NB4 (cell line): Measurements from ENCODE around the gene RPS29.

Experiments
- CTCF ChIP-seq: IDR thresholded peaks from one replicate; pipeline ENCODE4 v1.5.1; 2012; ENCODE audit warnings: low read depth, low read length
- MYC ChIP-seq: IDR thresholded peaks from 2 replicates; pipeline ENCODE4 v1.6.1; 2011; ENCODE audit warnings: low read depth, low read length
- POLR2A ChIP-seq: IDR thresholded peaks from 2 replicates; pipeline ENCODE4 v1.6.1; 2011; ENCODE audit warnings: mild to moderate bottlenecking; ENCODE audit not compliant: insufficient read length; ENCODE audit errors: extremely low read depth
- TF ChIP-seq, protein P1 (sequence below): IDR thresholded peaks from 2 replicates; pipeline ENCODE4 v1.6.1; 2011; ENCODE audit warnings: low read depth, low read length

DNA sequence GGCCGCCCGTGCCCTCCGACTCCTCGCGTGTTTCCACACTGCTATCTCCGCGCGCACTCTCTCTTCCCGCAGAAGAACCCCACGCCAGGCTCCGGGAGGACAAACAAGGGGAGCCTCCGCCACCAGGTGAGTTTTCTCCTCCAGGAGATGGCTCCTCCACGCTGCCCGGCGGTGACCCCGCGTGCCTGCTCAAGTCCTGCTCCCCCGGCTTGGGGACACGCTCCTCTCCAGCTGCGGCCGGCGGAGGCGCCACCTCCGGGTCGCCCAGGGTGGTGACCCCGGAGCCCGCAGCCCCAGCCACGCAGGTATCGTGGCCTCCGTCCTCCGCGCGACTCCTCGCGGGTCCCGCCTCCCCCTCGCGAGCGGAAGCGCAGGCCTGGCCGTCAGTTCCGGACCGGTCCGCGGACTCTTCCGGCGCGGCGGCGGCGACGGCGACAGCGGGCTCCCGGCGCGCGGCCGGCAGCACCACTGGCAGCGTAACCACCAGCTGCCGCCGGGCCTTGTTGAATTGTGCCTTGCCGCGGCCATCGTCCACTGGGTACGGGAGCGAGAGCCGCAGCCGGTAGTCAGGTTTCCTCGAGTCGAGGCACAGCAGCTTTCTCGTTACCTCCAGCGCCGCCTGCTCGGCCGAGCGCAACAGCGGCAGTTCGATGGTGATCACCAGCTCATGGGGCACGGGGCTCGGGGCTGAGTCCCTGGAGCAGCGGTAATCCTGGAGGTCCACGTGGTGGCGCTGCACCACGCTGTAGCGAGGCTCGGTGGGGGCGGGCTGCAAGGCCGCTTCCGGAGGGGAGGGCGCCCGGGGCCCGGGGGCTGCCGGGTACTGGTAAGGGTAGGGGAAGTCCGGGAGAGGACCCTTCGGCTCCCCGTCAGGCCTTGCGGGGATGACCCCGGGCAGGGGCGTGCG, 47.7 kb upstream of the RPS29 start:
- peak; percentile 90 for TF ChIP-seq POLR2A
- TF ChIP-seq CTCF: peak; percentile 67
- TF ChIP-seq, protein P1, sequence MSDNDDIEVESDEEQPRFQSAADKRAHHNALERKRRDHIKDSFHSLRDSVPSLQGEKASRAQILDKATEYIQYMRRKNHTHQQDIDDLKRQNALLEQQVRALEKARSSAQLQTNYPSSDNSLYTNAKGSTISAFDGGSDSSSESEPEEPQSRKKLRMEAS: peak; percentile 98
- TF ChIP-seq MYC: peak; percentile 92
